ENCODE data around the gene SLX4IP. TPM values are rescaled to one million over a fixed set of nuclear protein-coding genes. Genes with fewer than 3 reads are reported as not detected.

Gene SLX4IP
- total RNA-seq, 1 experiment from 2014 or later = 9.7 TPM

DNA sequence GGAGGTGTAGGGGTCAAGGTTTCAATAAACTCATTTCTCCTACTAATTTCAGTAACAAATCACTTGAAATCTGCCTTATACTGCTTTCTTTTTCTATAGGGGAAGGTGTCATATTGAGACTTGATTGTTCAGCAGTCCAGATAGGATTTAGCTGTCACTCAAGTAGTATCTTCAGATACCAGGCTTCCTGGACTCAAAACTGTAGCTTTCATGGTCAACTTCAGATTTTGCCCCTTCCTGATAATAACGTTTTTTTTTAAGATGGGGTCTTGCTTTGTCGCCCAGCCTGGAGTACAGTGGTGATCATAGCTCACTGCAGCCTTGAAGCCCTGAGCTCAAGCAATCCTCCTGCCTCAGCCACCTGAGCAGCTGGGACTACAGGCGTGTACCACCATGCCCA is 160.9 kb downstream of the SLX4IP start:
- Histone ChIP-seq H3K27me3 (ENCODE audit: low read length) (no peaks in the 10 kb centered on the region), H2AFZ (ENCODE audit: low read length) (no peak overlapping the region), H3K36me3 (ENCODE audit: insufficient read depth, low read length) (no peaks in the 10 kb centered on the region), H3K4me2 (ENCODE audit: low read depth, low read length, poor library complexity, severe bottlenecking) (no peak overlapping the region), H3K9me2 (replicated peaks; ENCODE audit: insufficient read depth, low read length) (no peaks in the 10 kb centered on the region), H3K4me3 (ENCODE audit: low read length) (no peak overlapping the region), H3K9ac (ENCODE audit: low read length) (no peak overlapping the region), H3K4me1 (ENCODE audit: low read length) (peaks cover 11% of the 10 kb centered on the region), H3K27ac (ENCODE audit: low read length) (no peak overlapping the region), H3K9me3 (ENCODE audit: low read length) (no peaks in the 10 kb centered on the region), H4K20me1 (ENCODE audit: insufficient read depth, low read depth, low read length) (no peaks in the 10 kb centered on the region), H3K79me2 (ENCODE audit: low read length) (peaks cover 4% of the 10 kb centered on the region; the same call in 1 of the 2 replicates)
- DNase-seq = no peak

DNA sequence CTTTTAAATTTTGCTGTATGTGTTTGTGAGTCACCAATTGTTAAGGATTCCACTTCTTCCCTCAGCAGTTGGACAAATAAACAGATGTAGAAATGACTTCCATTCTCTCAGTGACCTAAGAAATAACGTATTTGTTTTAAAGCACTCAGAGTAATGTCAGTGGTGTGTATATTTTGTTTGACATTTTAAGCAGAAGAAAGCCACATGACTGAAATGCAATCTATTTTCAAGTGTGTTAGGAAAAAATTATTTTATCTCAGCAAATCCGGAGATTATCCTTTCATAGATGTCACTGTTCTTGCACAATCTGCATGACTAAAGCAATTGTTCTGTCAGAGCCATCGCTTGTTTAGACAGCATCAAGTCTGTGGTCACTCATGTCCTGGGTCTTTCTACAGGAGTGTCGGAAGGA is 161.6 kb downstream of the SLX4IP start:
- Histone ChIP-seq H3K4me3 (ENCODE audit: low read length) (no peak overlapping the region), H3K79me2 (ENCODE audit: low read length) (peaks cover 4% of the 10 kb centered on the region; the same call in 1 of the 2 replicates), H4K20me1 (ENCODE audit: insufficient read depth, low read depth, low read length) (no peaks in the 10 kb centered on the region), H3K9me2 (replicated peaks; ENCODE audit: insufficient read depth, low read length) (no peaks in the 10 kb centered on the region), H3K9me3 (ENCODE audit: low read length) (no peaks in the 10 kb centered on the region), H3K27ac (ENCODE audit: low read length) (no peak overlapping the region), H3K4me2 (ENCODE audit: low read depth, low read length, poor library complexity, severe bottlenecking) (no peak overlapping the region), H3K4me1 (ENCODE audit: low read length) (peaks cover 11% of the 10 kb centered on the region), H3K27me3 (ENCODE audit: low read length) (no peaks in the 10 kb centered on the region), H3K36me3 (ENCODE audit: insufficient read depth, low read length) (no peaks in the 10 kb centered on the region), H3K9ac (ENCODE audit: low read length) (no peak overlapping the region), H2AFZ (ENCODE audit: low read length) (no peak overlapping the region)
- no peak for DNase-seq

DNA sequence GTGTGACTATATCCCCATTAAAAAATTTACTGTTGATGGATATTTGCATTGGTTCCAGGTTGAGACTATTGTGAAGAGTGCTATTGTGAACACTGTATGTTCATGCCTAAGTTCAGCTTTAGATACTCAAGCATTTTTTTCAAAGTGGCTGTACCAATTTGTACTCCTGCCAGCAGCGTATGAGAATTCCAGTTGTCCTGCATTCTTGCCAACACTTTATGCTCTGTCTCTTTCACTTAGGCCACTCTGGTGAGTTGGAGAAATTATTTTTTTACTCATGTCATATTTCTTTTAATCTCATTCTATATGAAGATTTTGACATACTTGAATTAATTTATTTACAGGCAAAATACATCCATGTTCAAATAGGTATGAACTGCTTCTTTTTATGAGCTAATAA is 162.5 kb downstream of the SLX4IP start:
- no peaks in the 10 kb centered on the region for H4K20me1 ChIP-seq (ENCODE audit: insufficient read depth, low read depth, low read length)
- H2AFZ ChIP-seq (ENCODE audit: low read length) = no peak overlapping the region
- H3K9me3 ChIP-seq (ENCODE audit: low read length) = no peaks in the 10 kb centered on the region
- H3K4me2 ChIP-seq (ENCODE audit: low read depth, low read length, poor library complexity, severe bottlenecking) = no peak overlapping the region
- no peaks in the 10 kb centered on the region for H3K27me3 ChIP-seq (ENCODE audit: low read length)
- H3K4me1 ChIP-seq (ENCODE audit: low read length) = peaks cover 11% of the 10 kb centered on the region
- H3K9ac ChIP-seq (ENCODE audit: low read length) = no peak overlapping the region
- H3K27ac ChIP-seq (ENCODE audit: low read length) = no peak overlapping the region
- DNase-seq = no peak
- H3K79me2 ChIP-seq (ENCODE audit: low read length) = no peaks in the 10 kb centered on the region
- no peak overlapping the region for H3K4me3 ChIP-seq (ENCODE audit: low read length)
- H3K9me2 ChIP-seq (replicated peaks; ENCODE audit: insufficient read depth, low read length) = no peaks in the 10 kb centered on the region
- no peaks in the 10 kb centered on the region for H3K36me3 ChIP-seq (ENCODE audit: insufficient read depth, low read length)

DNA sequence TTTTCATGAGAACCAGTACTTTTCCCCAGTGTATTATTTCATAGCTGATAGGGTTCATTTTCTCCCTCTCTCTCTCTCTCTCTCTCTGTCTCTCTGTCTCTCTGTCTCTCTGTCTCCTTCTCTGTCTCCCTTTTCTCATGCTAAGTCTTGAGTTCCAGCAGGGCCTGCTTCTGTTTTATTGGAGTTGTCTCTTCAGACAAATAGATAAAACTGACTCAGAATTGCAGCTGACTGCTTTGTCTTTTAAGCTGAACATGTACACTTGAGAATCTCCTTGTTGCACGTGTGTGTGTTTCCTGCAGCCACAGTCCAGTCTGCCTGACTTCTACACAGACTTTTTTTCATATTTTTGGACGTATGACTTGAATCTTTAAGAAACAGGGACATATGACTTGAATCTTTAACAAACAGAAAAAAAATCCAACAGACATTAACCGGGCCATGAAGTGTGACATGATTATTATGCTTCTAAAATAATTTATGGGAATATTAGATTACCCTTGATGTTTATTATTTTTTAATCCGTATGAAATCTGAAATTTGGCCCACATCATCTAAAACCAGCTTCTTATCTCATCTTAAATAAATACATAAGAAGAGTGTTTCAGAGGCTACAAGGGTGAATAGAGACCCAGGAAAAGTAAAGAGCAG is 167.2 kb downstream of the SLX4IP start:
- H3K4me3 ChIP-seq (ENCODE audit: low read length) = no peak overlapping the region
- no peak overlapping the region for H3K27ac ChIP-seq (ENCODE audit: low read length)
- H3K79me2 ChIP-seq (ENCODE audit: low read length) = no peaks in the 10 kb centered on the region
- peaks cover 11% of the 10 kb centered on the region for H3K4me1 ChIP-seq (ENCODE audit: low read length)
- H3K9ac ChIP-seq (ENCODE audit: low read length) = no peak overlapping the region
- H3K36me3 ChIP-seq (ENCODE audit: insufficient read depth, low read length) = no peaks in the 10 kb centered on the region
- no peaks in the 10 kb centered on the region for H3K9me2 ChIP-seq (replicated peaks; ENCODE audit: insufficient read depth, low read length)
- no peaks in the 10 kb centered on the region for H3K27me3 ChIP-seq (ENCODE audit: low read length)
- no peaks in the 10 kb centered on the region for H4K20me1 ChIP-seq (ENCODE audit: insufficient read depth, low read depth, low read length)
- H2AFZ ChIP-seq (ENCODE audit: low read length) = no peak overlapping the region
- H3K4me2 ChIP-seq (ENCODE audit: low read depth, low read length, poor library complexity, severe bottlenecking) = no peak overlapping the region
- no peak for DNase-seq
- no peaks in the 10 kb centered on the region for H3K9me3 ChIP-seq (ENCODE audit: low read length)

DNA sequence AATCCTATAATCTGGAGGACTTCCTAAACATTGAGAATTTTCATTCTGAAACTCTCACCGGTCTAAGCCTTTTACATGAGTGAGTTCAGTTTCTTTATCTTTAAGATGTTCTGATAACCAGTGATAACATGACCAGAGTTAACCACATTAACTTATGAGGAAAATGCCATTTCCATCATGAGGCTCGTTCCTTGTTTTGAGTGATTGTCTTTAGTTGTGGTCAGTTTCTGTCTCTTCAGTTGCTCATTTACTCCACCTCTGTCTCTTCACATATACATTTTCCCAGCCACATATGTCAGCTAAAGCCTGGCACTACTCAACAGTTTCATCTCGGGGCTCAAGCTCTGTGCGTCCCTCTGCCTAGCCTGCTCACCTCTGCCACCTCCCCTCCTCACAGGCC is 168.3 kb downstream of the SLX4IP start:
- H3K9me2 ChIP-seq (replicated peaks; ENCODE audit: insufficient read depth, low read length) = no peaks in the 10 kb centered on the region
- no peak overlapping the region for H3K4me3 ChIP-seq (ENCODE audit: low read length)
- no peaks in the 10 kb centered on the region for H4K20me1 ChIP-seq (ENCODE audit: insufficient read depth, low read depth, low read length)
- no peak overlapping the region for H3K4me2 ChIP-seq (ENCODE audit: low read depth, low read length, poor library complexity, severe bottlenecking)
- H3K79me2 ChIP-seq (ENCODE audit: low read length) = no peaks in the 10 kb centered on the region
- H2AFZ ChIP-seq (ENCODE audit: low read length) = no peak overlapping the region
- H3K4me1 ChIP-seq (ENCODE audit: low read length) = peaks cover 11% of the 10 kb centered on the region
- no peaks in the 10 kb centered on the region for H3K36me3 ChIP-seq (ENCODE audit: insufficient read depth, low read length)
- no peak for DNase-seq
- no peaks in the 10 kb centered on the region for H3K9me3 ChIP-seq (ENCODE audit: low read length)
- H3K27ac ChIP-seq (ENCODE audit: low read length) = no peak overlapping the region
- no peaks in the 10 kb centered on the region for H3K27me3 ChIP-seq (ENCODE audit: low read length)
- H3K9ac ChIP-seq (ENCODE audit: low read length) = no peak overlapping the region

DNA sequence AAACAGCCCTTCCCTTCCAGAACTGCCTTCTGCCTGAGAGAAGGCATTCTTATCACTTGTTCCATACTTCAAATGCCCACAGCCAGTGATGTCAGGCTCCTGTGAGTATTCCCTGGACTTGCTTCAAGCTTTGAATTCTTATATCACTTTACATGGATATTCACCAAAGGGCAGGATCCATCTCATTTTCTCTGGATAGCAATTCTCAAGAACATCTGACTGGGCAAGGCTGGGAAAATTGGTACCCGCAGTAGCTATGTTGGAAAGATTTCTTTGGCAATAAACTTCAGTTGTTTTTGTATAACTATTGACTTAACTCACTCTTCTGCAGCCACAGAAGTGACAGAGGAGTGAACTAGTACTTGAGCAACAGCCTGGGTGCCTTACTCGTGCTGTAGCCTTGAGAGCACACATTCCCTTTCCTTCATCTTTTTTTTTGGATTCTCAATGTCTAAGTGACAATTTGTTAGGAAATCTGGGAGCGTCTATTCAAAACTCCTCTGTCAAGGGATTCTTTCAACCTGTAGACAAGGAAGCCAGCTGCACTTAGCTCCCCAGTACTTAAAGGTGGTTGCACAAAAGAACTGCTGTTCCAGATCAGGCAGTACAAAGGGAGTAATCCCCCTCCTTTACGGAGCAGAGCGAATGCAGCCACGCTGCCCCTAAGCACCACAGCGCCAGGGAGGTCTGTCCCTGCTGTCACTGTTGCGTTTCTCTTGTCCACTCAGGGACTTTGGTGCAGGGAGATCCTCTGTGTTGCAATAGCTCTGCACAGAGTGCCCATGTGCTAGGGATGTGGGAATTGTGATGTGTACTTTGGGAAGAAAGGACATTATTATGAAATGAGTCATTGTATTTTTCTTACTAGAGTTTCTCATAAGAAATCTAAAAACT is 169.1 kb downstream of the SLX4IP start:
- H4K20me1 ChIP-seq (ENCODE audit: insufficient read depth, low read depth, low read length) = no peaks in the 10 kb centered on the region
- H3K27me3 ChIP-seq (ENCODE audit: low read length) = no peaks in the 10 kb centered on the region
- H3K9ac ChIP-seq (ENCODE audit: low read length) = no peak overlapping the region
- no peak overlapping the region for H3K4me3 ChIP-seq (ENCODE audit: low read length)
- H3K9me2 ChIP-seq (replicated peaks; ENCODE audit: insufficient read depth, low read length) = no peaks in the 10 kb centered on the region
- no peak overlapping the region for H3K4me2 ChIP-seq (ENCODE audit: low read depth, low read length, poor library complexity, severe bottlenecking)
- H3K36me3 ChIP-seq (ENCODE audit: insufficient read depth, low read length) = no peaks in the 10 kb centered on the region
- no peak overlapping the region for H3K27ac ChIP-seq (ENCODE audit: low read length)
- no peak for DNase-seq
- no peaks in the 10 kb centered on the region for H3K9me3 ChIP-seq (ENCODE audit: low read length)
- H3K79me2 ChIP-seq (ENCODE audit: low read length) = no peaks in the 10 kb centered on the region
- peaks cover 11% of the 10 kb centered on the region for H3K4me1 ChIP-seq (ENCODE audit: low read length)
- no peak overlapping the region for H2AFZ ChIP-seq (ENCODE audit: low read length)

DNA sequence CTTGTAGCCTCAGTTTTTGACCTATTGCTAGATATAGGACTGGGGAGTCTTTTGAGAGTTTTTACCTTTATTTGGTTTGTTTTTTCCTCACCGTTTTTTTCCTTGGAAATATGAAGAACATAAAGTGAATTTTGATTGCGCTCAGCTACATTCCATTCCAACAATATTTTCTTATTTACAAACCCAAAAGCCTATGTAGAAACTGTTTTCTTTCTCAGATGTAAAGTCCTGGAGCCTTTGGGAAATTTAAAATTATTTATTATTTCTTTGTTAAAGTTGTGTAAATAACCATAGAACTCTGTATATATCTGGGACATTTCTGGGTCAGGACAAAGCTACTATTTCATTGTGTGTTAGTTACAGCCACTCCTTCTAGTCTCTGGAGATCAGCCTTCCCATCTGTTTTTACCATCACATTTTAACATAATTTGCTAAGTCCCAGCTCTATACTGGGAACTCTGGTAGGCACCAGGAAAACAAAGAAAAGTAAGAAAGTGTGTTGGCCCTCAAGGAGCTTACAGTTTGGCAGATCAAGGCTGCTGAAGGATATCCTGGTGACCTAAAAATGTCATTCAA is 169.8 kb downstream of the SLX4IP start:
- H3K4me2 ChIP-seq (ENCODE audit: low read depth, low read length, poor library complexity, severe bottlenecking) = no peak overlapping the region
- no peak overlapping the region for H2AFZ ChIP-seq (ENCODE audit: low read length)
- no peaks in the 10 kb centered on the region for H3K9me3 ChIP-seq (ENCODE audit: low read length)
- DNase-seq = no peak
- H3K27ac ChIP-seq (ENCODE audit: low read length) = peak overlapping the region; percentile 23; the same call in 1 of the 2 replicates
- H3K4me1 ChIP-seq (ENCODE audit: low read length) = peaks cover 11% of the 10 kb centered on the region
- no peak overlapping the region for H3K4me3 ChIP-seq (ENCODE audit: low read length)
- H3K9ac ChIP-seq (ENCODE audit: low read length) = no peak overlapping the region
- no peaks in the 10 kb centered on the region for H3K27me3 ChIP-seq (ENCODE audit: low read length)
- H3K36me3 ChIP-seq (ENCODE audit: insufficient read depth, low read length) = no peaks in the 10 kb centered on the region
- H3K9me2 ChIP-seq (replicated peaks; ENCODE audit: insufficient read depth, low read length) = no peaks in the 10 kb centered on the region
- no peaks in the 10 kb centered on the region for H3K79me2 ChIP-seq (ENCODE audit: low read length)
- no peaks in the 10 kb centered on the region for H4K20me1 ChIP-seq (ENCODE audit: insufficient read depth, low read depth, low read length)

DNA sequence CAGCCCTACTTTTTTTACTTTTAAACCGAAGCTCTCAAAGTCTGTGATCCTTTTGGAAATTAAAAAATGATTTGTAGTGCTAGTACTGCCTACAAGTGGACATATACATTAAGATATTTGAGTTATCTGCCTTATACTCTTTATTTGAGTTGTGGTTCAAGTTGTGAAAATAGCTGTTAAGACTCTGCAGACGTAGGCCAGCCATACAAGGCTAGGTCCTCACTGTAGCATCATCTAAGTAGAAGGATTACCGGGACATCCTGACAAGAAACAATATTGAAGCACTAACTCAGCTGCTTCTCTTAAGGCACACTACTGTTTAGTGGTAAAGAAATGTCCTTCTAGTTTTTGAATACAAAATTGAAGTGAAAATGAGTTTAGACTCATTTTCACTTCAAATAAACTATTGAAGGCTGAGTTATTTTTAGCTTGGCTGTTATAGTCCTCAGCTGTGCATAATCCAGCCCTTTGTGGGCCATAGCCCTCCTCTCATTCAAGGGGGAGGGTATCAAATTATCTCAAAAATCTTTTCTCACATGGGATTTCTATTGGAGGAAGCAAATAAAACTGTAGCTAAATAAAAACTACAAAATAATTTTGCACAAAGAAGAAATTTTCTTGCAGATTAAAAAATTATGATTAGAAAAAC is 170.6 kb downstream of the SLX4IP start:
- Histone ChIP-seq H4K20me1 (ENCODE audit: insufficient read depth, low read depth, low read length) (no peaks in the 10 kb centered on the region), H2AFZ (ENCODE audit: low read length) (no peak overlapping the region), H3K9ac (ENCODE audit: low read length) (no peak overlapping the region), H3K4me2 (ENCODE audit: low read depth, low read length, poor library complexity, severe bottlenecking) (peak overlapping the region; percentile 4), H3K36me3 (ENCODE audit: insufficient read depth, low read length) (no peaks in the 10 kb centered on the region), H3K9me2 (replicated peaks; ENCODE audit: insufficient read depth, low read length) (no peaks in the 10 kb centered on the region), H3K27ac (ENCODE audit: low read length) (peak overlapping the region; percentile 23), H3K9me3 (ENCODE audit: low read length) (no peaks in the 10 kb centered on the region), H3K4me1 (ENCODE audit: low read length) (peaks cover 11% of the 10 kb centered on the region), H3K27me3 (ENCODE audit: low read length) (no peaks in the 10 kb centered on the region), H3K79me2 (ENCODE audit: low read length) (no peaks in the 10 kb centered on the region), H3K4me3 (ENCODE audit: low read length) (no peak overlapping the region)
- no peak for DNase-seq

Data from Karpas-422 (cell line).